Middle frontal gyrus (tissue), 1 donor: ENCODE results near the gene TTLL11.
"Not testable (repeated sequence)": the region's sequence is repeated elsewhere in the genome, so short reads cannot be mapped to it uniquely, and the experiment has no call there.

Source experiments
- DNase-seq: peaks from one replicate; pipeline ENCODE4 v3.0.0-alpha.2; 2015; ENCODE audit warnings: low spot score; ENCODE audit errors: extremely low spot score

Gene TTLL11

DNA sequence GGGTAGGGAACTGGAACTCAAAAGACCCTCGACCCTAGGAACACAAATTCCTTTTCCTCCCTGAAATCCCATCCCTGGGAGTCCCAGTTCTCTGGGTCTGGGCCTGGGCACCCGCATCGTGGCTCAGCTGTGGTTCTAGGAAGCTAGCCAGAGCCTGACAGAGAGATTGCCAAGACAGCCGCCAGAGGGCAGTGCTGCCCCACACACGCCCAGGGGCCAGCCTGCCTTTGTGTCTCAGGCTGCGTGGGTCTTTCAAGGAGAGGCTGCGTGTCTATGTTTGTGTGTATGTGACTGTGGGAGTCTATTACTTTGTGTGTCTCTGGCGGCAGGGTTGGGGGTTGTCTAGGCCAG is 32.0 kb upstream of the TTLL11 start:
- peak; percentile 74 for DNase-seq

GRCh38 chr9:122124528-122124927 is 31.4 kb upstream of the TTLL11 start:
- DNase-seq = no peak

DNA sequence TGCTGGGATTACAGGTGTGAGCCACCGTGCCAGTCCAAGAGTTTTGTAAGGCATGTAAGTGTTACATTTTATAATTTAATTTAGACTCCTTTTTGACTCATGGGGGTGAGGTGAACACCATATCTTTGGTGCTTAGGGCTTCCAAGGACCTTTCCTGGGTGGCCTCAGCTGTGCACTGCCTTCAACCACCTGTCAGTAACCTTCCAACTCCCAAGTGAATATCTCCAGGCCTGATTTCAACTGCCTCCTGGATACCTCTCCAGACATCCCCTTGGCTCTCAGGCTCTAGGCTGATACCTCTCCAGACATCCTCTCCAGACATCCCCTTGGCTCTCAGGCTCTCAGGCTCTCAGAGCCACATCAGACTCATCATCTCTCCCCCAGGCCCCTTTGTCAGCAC is 30.9 kb upstream of the TTLL11 start:
- DNase-seq = no peak

DNA sequence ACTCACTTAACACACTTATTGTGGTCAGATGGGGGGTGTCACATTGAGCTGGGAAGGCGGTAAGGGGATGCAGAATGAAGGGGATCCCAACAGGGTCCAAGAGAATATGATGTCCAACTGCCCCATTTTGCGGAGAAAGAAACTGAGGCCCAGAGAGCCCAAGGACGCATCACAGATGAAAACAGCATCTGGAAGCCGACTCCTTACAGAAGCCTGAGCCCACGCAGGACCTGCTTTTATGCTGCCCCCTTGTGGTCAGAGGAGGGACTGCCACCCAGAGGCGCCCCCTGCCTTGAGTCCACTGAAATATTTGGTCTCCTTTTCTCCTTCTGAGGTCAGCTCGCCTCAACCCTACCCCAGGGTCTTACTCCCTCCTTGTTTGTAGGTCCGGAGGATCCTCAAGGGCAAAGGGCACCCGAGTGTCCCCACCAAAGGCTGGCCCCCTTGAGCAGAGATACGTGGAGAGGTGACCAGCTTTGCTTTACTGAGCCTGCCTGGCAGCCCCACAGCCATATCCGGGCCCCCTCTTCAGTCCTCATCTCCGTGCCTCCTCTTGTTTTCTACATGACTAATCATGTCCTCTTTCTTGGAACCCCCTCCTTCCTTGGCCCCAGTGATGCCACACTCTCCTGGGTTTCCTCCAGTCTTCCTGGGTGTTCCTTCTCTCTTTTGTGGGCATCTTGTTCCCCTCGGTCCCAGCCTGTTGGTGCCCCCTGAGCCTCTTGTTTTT is 30.0 kb upstream of the TTLL11 start:
- peak; percentile 66 for DNase-seq

DNA sequence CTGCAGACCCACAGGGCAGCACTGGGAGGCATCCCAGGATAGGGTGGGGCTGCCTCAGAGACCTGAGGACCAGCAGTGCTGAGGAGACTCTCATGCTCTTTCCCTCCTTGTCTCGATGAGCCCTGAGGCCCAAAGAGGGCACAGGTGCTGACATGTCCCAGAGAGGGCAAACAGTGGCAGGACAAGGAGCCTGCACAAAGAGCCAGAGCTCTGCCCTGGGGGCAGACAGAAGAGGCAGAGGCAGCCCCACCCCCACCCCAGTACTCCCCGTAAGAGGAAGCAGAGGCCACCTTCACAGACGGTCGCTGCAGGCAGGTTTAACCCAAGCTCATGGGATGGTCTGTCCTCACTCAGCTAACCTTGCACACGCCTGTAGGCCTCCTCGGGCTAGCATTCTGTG is 29.4 kb upstream of the TTLL11 start:
- DNase-seq = no peak

GRCh38 chr9:122121931-122122330 is 28.8 kb upstream of the TTLL11 start:
- no peak for DNase-seq

DNA sequence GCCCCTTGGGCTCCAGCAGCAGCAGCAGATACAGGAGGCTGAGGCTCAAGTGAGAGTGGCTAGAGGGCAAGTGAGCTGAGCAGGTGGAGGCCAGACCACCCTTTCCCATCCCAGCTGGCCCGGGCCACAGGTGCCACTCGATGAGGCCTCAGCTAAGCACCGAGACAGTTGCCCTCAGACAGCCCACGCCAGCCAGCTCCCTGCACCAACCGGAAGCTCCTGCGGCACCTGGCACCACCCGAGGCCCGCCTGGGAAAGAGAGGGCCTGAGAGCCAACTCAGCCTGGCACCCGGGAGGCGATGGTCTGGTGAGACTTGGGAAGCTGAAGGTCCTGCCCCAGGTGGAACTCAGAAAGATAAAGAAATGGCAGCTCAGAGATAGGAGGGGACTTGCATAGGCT is 28.3 kb upstream of the TTLL11 start:
- no peak for DNase-seq

- no peak for DNase-seq
Measured at GRCh38 chr9:122120316-122121071, 27.4 kb upstream of the TTLL11 start.

DNA sequence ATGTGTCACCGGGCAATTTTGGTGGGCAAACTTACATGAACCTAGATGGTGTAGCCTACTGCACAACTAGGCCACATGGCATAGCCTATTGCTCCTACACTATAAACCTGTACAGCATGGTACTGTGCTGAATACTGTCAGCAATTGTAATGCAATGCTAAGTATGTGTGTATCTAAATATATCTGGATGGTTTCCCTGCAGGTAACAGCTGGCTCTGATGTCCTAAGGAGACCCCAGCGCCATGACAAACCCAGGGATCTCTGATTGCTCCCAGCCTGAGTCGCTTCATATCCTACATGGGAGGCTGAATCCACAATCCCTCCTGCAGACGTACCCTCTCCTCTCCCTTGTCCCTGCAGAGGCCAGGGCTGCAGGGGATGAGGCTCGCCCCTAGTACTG is 26.6 kb upstream of the TTLL11 start:
- DNase-seq = no peak

- no peak for DNase-seq
Measured at GRCh38 chr9:122119166-122119521, 26.0 kb upstream of the TTLL11 start.

GRCh38 chr9:122118343-122119165 is 25.4 kb upstream of the TTLL11 start:
- DNase-seq = no peak

DNA sequence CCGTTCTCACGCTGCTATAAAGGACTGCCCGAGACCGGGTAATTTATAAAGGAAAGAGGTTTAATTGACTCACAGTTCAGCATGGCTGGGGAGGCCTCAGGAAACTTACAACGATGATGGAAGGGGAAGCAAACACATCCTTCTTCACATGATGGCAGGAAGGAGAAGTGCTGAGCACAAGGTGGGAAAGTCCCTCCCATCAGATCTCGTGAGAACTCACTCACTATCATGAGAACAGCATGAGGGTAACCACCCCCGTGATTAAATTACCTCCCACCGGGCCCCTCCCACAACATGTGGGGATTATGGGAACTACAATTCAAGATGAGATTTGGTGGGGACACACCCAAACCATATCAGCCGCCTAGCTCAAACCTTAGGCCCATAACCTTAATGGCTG is 24.1 kb upstream of the TTLL11 start:
- not testable (repeated sequence) for DNase-seq

- no peak for DNase-seq
Measured at GRCh38 chr9:122116448-122117173, 23.5 kb upstream of the TTLL11 start.

GRCh38 chr9:122116040-122116439 is 22.9 kb upstream of the TTLL11 start:
- DNase-seq = no peak

DNA sequence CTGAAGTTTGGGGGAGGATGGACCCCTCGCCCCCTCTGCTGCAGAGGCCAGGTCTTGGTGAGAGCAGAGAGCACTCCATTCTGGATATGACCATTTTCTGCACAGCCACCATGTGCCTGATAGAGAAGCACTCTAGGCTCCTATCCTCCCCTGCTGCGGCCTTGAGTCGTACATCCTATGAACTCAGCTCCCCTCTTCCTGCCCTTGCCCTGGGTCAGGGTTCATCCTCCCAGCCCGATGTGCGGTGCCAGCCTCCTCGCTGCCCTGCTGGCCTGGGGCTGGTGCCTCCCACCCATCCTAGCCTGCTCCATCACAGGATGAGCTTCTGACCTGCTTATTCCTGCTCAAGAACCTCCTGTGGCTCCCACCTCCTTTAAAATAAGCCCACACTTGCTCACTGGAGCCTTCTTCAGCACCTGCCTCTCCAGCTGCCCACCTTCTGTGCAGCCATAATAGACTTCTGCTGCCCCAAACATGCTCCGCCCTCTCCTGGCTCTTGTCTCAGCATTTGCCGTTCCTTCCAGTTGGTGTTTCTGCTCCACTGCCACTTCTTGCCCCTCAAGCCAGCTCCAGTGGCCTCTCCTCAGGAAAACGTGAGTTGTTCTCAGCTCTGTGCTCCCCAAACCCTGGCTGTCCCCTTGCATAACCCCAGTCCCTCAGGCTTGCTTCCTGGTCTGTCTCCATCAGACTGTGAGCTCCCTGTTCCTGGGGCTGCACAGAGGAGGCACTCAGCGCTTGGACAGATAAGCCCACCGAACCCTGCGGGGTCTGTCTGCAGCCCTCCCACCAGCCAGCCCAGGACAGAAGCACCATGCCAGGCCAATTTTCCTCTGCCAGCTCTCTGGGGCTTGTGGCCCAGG is 22.3 kb upstream of the TTLL11 start:
- no peak for DNase-seq

DNA sequence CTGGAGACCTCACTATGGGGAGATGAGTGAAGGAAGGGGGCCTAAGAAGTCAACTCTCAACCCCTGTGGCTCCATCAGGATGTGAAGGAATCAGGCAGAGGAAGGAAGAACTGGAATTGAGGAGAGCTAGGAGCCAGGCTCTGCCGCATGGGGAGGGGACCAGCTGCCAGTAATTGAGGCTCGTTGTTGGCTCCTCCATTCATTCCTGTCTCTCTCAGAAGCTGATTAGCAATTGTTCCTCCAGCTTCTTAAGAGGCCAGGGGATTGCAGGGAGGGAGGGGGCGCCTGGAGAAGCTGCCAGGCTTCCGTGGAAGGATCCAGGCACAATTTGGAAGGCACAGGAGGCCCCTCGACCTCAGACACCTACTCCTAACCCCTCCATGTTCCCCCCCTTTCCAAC is 20.5 kb upstream of the TTLL11 start:
- no peak for DNase-seq

DNA sequence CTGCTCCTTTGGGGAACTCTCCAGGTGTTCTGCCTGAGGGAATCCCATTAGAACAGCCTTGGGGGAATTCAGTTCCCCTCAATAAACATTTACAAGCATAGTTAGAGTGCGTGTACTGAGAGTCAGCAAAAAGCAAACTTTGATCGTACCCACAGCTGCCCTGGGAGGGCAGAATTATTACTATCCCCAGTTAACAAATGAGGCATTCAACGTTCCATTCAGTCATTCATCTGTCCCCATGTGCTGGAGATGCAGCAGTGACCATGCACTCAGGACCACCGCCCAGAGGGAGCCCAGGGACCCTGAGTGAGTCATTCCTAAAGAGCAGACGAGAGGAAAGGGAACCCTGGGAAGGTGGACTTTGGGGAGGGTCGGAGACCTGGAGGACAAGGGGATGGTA is 19.1 kb upstream of the TTLL11 start:
- no peak for DNase-seq

- DNase-seq = no peak
Measured at GRCh38 chr9:122111413-122112085, 18.4 kb upstream of the TTLL11 start.

DNA sequence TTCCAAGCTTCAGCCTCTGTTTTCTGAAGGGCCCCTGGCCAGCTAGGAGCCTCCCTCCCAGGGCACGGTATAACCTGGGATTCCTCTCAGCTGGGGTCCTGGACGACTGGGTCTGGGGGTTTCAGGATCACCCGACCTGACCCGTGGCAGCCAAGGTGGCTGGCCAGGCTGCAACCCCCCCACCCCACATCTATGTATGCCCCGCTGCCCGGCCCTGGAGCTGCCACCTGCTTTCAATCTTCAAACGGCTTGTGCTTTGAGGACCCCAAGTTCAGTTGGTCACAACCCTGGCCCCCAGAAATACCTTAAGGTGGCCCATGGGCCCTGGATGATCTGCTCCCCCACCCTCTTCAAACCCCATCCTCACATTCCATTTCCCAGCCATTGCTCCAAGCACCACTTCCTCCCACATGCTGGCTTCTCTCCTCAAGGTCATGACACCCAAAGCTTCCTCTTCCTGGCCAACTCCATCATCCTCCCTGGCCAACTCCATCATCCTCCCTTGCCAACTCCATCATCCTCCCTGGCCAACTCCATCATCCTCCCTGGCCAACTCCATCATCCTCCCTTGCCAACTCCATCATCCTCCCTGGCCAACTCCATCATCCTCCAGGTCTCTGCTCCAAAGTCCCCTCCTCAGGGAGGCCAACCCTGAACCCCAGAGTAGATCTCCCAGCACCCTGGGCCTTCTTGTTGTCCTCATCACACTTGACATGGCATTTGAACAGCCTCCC is 17.2 kb upstream of the TTLL11 start:
- no peak for DNase-seq
